Heart left ventricle (tissue), 16 donors: ENCODE results near the gene SRGAP1. TPM values are rescaled to one million over a fixed set of nuclear protein-coding genes. Genes with fewer than 3 reads are reported as not detected.

Source experiments
- ATAC-seq, 4 donors: fragments of 200-7000 bp; cut with Tn5 transposase; one replicate each; pipeline ENCODE4 v1.9.1; 2020 to 2022; ENCODE audit warnings: moderate library complexity in 4 of 4, mild to moderate bottlenecking in 3 of 4, moderate number of reproducible peaks in 1 of 4
- DNase-seq, 5 donors: peaks; one replicate each; pipeline ENCODE4 v3.0.0-alpha.2; 2020
- H3K27ac ChIP-seq, 12 donors: fragments of 200-600 bp; sonication (generic) in 4 of 12; one replicate each; pipeline versions ENCODE4 v1.5.0 to v1.8.0; 2016 to 2022; ENCODE audit warnings: mild to moderate bottlenecking in 2 of 12
- H3K27me3 ChIP-seq, 9 donors: fragments of 200-600 bp; sonication (generic) in 2 of 9; one replicate each; pipeline versions ENCODE4 v1.5.1 to v1.8.0; 2016 to 2022; ENCODE audit warnings: mild to moderate bottlenecking in 3 of 9
- H3K36me3 ChIP-seq, 9 donors: fragments of 200-600 bp; sonication (generic) in 2 of 9; one replicate each; pipeline versions ENCODE4 v1.5.0 to v1.8.0; 2018 to 2022; ENCODE audit warnings: mild to moderate bottlenecking in 2 of 9
- H3K4me1 ChIP-seq, 12 donors: fragments of 200-600 bp; sonication (generic) in 4 of 12; one replicate each; pipeline versions ENCODE4 v1.5.0 to v1.8.0; 2016 to 2022; ENCODE audit warnings: mild to moderate bottlenecking in 3 of 12
- H3K4me3 ChIP-seq, 12 donors: fragments of 200-600 bp; sonication (generic) in 4 of 12; one replicate each; pipeline versions ENCODE4 v1.5.0 to v1.8.0; 2017 to 2022; ENCODE audit warnings: mild to moderate bottlenecking in 9 of 12, moderate library complexity in 4 of 12
- H3K9me3 ChIP-seq, 12 donors: fragments of 200-600 bp; sonication (generic) in 4 of 12; one replicate each; pipeline versions ENCODE4 v1.5.0 to v1.8.0; 2016 to 2022; ENCODE audit warnings: mild to moderate bottlenecking in 1 of 12
- CTCF ChIP-seq, 12 donors: fragments of 200-600 bp; sonication (generic) in 4 of 12; IDR thresholded peaks; one replicate each; pipeline versions ENCODE4 v1.5.0 to v1.8.0; 2018 to 2022; ENCODE audit warnings: antibody characterized with exemption in 12 of 12, mild to moderate bottlenecking in 5 of 12
- POLR2A ChIP-seq, 2 donors: fragments of 450-650 bp; IDR thresholded peaks; one replicate each; pipeline ENCODE4 v1.6.1; 2017; ENCODE audit warnings: antibody characterized with exemption in 2 of 2, mild to moderate bottlenecking in 2 of 2, moderate library complexity in 2 of 2
- WGBS, 4 donors: extraction: QIAGEN DNeasy Blood & Tissue Kit in 2 of 4; methylation state at CpG; one replicate each; pipeline versions ENCODE4 v1.1.5 to v1.1.7; 2013 to 2018; 5-methylcytosine and 5-hydroxymethylcytosine counted together
- intact Hi-C, 10 donors: fragments of 100-400 bp; cut with DNase I; formaldehyde crosslinking; loops; one replicate each; pipeline versions ENCODE4 v1.11.1 to v1.14.2; 2022
- polyA plus RNA-seq, 2 donors: library from polyadenylated mRNA; stranded (reverse); fragments of 200-250 nt; gene quantifications; one replicate each; pipeline ENCODE4 v1.2.3, GENCODE V29; 2013
- total RNA-seq, 9 donors: library from RNA; depleted of rRNA in 2 of 9; stranded (reverse); fragments of >200 nt in 2 of 9; fragmentation: NEBNext Ultra II Directional in 3 of 9; extraction: Animal tissue kit (Norgen Biotek cat#: 25700) in 3 of 9; gene quantifications; one replicate each; pipeline versions ENCODE4 v1.1.0 to v1.2.4, GENCODE V29; 2016 to 2023
- donor health status: ischemic (EF 13 %, LVEDD 7.1; RV severe dilation, severe dysfunction).
- donor health status: healthy with polysubstance abuse.
- donor health status: DM: no; HTN: yes; CAD: no.
- donor health status: DM: no; HTN: no; CAD: no.
- donor health status: ischemic (EF 25% LVEDD 6.9; RV normal size, moderate dysfunction).
- donor health status: ischemic (EF 25% LVEDD 5.7; RV mildly dilated, moderate dysfunction).
- donor health status: healthy.
- donor health status: DM: yes; HTN: yes; CAD: no.
- donor health status: ischemic (EF 35%, LVEDD 5.7; RV mildly dilated, moderate dysfunction).
- donor health status: nonischemic (EF 11% LVEDD 7.7; RV severe dilation, severe dysfunction).
- donor health status: DM: yes; HTN: yes; CAD: no.
- donor health status: PGD.
- donor health status: ischemic (EF 29% LVEDD 5.4; RV normal size, mild dysfunction).
- donor health status: nonischemic (EF 23%, LVEDD 6.1; RV moderate dilation, normal function).

SRGAP1 gene
- total and polyA plus RNA-seq, 11 donors: 1.3 to 10.6 (median 4.5) TPM

- TF ChIP-seq POLR2A (IDR thresholded peaks at IDR 0.05) (no peak), CTCF (IDR thresholded peaks at IDR 0.05) (no peak)
Observed at GRCh38 chr12:63909746-63910145, 65.2 kb downstream of the SRGAP1 start.

GRCh38 chr12:63911341-63911740 is 66.8 kb downstream of the SRGAP1 start:
- 11 to 21% (median 16%) methylated on average over 4 of the region's 4 CpGs for WGBS, 4 donors
- no peak overlapping the region for H3K27ac ChIP-seq
- H3K4me1 ChIP-seq: peaks cover 0 to 22% (median 9%) of the 10 kb centered on the region in 12 donors
- no peaks in the 10 kb centered on the region for H3K36me3 ChIP-seq
- TF ChIP-seq POLR2A (IDR thresholded peaks at IDR 0.05) (no peak), CTCF (IDR thresholded peaks at IDR 0.05) (no peak)
- intact Hi-C loops: no loop called here
- H3K9me3 ChIP-seq: peaks cover 0 to 10% (median 0%) of the 10 kb centered on the region in 12 donors
- DNase-seq: no peak
- H3K4me3 ChIP-seq: no peak overlapping the region
- ATAC-seq: peak; percentile 42 to 68 (median 60)
- no peaks in the 10 kb centered on the region for H3K27me3 ChIP-seq

More at GRCh38 chr12:63909746-63910145, 65.2 kb downstream of the SRGAP1 start:
- intact Hi-C loops: no loop called here
- DNase-seq: no peak
- Histone ChIP-seq H3K27me3 (no peaks in the 10 kb centered on the region), H3K4me3 (no peak overlapping the region), H3K27ac (no peak overlapping the region), H3K4me1 (peaks cover 0 to 11% (median 6%) of the 10 kb centered on the region in 12 donors), H3K9me3 (peaks cover 0 to 20% (median 0%) of the 10 kb centered on the region in 12 donors), H3K36me3 (no peaks in the 10 kb centered on the region)
- WGBS, 4 donors: 86 to 93% (median 90%) methylated on average over 1 of the region's 1 CpG
- ATAC-seq: no peak

GRCh38 chr12:63912651-63913050 is 68.2 kb downstream of the SRGAP1 start:
- WGBS, 4 donors: 75 to 86% (median 79%) methylated on average over 2 of the region's 2 CpGs
- intact Hi-C loops: no loop called here
- no peak for ATAC-seq

GRCh38 chr12:63913929-63914328 is 69.4 kb downstream of the SRGAP1 start:
- intact Hi-C loops: no loop called here
- 89 to 96% (median 91%) methylated on average over 2 of the region's 2 CpGs for WGBS, 4 donors

More at GRCh38 chr12:63912651-63913050, 68.2 kb downstream of the SRGAP1 start:
- Histone ChIP-seq H3K4me1 (peaks cover 0 to 34% (median 9%) of the 10 kb centered on the region in 12 donors), H3K27me3 (no peaks in the 10 kb centered on the region), H3K9me3 (no peaks in the 10 kb centered on the region), H3K36me3 (no peaks in the 10 kb centered on the region), H3K4me3 (no peak overlapping the region), H3K27ac (no peak overlapping the region)
- DNase-seq: no peak
- TF ChIP-seq POLR2A (IDR thresholded peaks at IDR 0.05) (no peak), CTCF (IDR thresholded peaks at IDR 0.05) (no peak)

More at GRCh38 chr12:63913929-63914328, 69.4 kb downstream of the SRGAP1 start:
- no peaks in the 10 kb centered on the region for H3K27me3 ChIP-seq
- H3K36me3 ChIP-seq: no peaks in the 10 kb centered on the region
- no peak overlapping the region for H3K4me3 ChIP-seq
- H3K27ac ChIP-seq: no peak overlapping the region
- no peaks in the 10 kb centered on the region for H3K9me3 ChIP-seq
- TF ChIP-seq CTCF (IDR thresholded peaks at IDR 0.05): no peak
- no peak for TF ChIP-seq POLR2A (IDR thresholded peaks at IDR 0.05)
- ATAC-seq: no peak
- no peak for DNase-seq
- H3K4me1 ChIP-seq: peaks cover 0 to 44% (median 11%) of the 10 kb centered on the region in 12 donors
